ENCODE measurements around the gene B4GALT3.
A peak's percentile ranks its signal among the peaks of the same experiment; 100 is the strongest.

Gene B4GALT3

GRCh38 chr1:161185732-161186311 lies 8.5 kb upstream of the B4GALT3 start:
- no peak for DNase-seq

GRCh38 chr1:161185282-161185682 lies 8.0 kb upstream of the B4GALT3 start:
- no peak for DNase-seq

GRCh38 chr1:161182214-161182613 lies 4.9 kb upstream of the B4GALT3 start:
- no peak for DNase-seq

- no peak for DNase-seq
Measured at GRCh38 chr1:161180639-161181038, 3.3 kb upstream of the B4GALT3 start.

- DNase-seq: no peak
Measured at GRCh38 chr1:161179698-161180097, 2.4 kb upstream of the B4GALT3 start.

- no peak for DNase-seq
Measured at GRCh38 chr1:161177936-161178244, 583 bp upstream of the B4GALT3 start.

GRCh38 chr1:161176468-161177111 lies 717 bp downstream of the B4GALT3 start:
- no peak for DNase-seq

- DNase-seq: no peak
Measured at GRCh38 chr1:161175771-161176453, 1.4 kb downstream of the B4GALT3 start.

GRCh38 chr1:161174911-161175310 lies 2.4 kb downstream of the B4GALT3 start:
- no peak for DNase-seq

GRCh38 chr1:161173711-161174110 lies 3.6 kb downstream of the B4GALT3 start:
- no peak for DNase-seq

GRCh38 chr1:161172776-161173376 lies 4.4 kb downstream of the B4GALT3 start:
- no peak for DNase-seq

GRCh38 chr1:161172349-161172748 lies 5.0 kb downstream of the B4GALT3 start:
- DNase-seq: no peak

GRCh38 chr1:161171696-161172095 lies 5.6 kb downstream of the B4GALT3 start:
- DNase-seq: no peak

GRCh38 chr1:161171191-161171590 lies 6.1 kb downstream of the B4GALT3 start:
- no peak for DNase-seq

- no peak for DNase-seq
Measured at GRCh38 chr1:161168906-161169305, 8.4 kb downstream of the B4GALT3 start.

GRCh38 chr1:161166669-161167548 lies 10.4 kb downstream of the B4GALT3 start:
- DNase-seq: no peak

- peak; percentile 98 to 99 for DNase-seq
Measured at GRCh38 chr1:161165742-161166668, 11.3 kb downstream of the B4GALT3 start, which contains the start of gene PPOX. Gene PPOX, plus strand, starts transcription at chr1:161166426. Its CDS starts 422 bp downstream, at chr1:161166848.

GRCh38 chr1:161164901-161165610 lies 12.3 kb downstream of the B4GALT3 start:
- DNase-seq: no peak

GRCh38 chr1:161163793-161164192 lies 13.5 kb downstream of the B4GALT3 start:
- no peak for DNase-seq

GRCh38 chr1:161162806-161163205 lies 14.5 kb downstream of the B4GALT3 start:
- no peak for DNase-seq

GRCh38 chr1:161162052-161162451 lies 15.3 kb downstream of the B4GALT3 start:
- no peak for DNase-seq

All from NCI-H187 (cell line).